Hepatocyte (in vitro differentiated cells): ENCODE measurements around the gene TBX6.

Source experiments
- EZH2 ChIP-seq: fragments of 200-600 bp; sonication (generic); IDR thresholded peaks from 2 replicates; pipeline ENCODE4 v1.6.1; 2016; ENCODE audit warnings: antibody characterized with exemption, mild to moderate bottlenecking, borderline replicate concordance
- EZH2phosphoT487 ChIP-seq: fragments of 200-600 bp; sonication (generic); IDR thresholded peaks from one replicate; pipeline ENCODE4 v1.6.1; 2018; ENCODE audit warnings: antibody characterized with exemption, mild to moderate bottlenecking, low read depth, moderate library complexity; ENCODE audit not compliant: unreplicated experiment, severe bottlenecking
- TF ChIP-seq, protein P1 (sequence below): fragments of 200-600 bp; sonication (generic); IDR thresholded peaks from 2 replicates; pipeline ENCODE4 v1.5.1; 2016; ENCODE audit warnings: antibody characterized with exemption, mild to moderate bottlenecking; ENCODE audit not compliant: poor library complexity

DNA sequence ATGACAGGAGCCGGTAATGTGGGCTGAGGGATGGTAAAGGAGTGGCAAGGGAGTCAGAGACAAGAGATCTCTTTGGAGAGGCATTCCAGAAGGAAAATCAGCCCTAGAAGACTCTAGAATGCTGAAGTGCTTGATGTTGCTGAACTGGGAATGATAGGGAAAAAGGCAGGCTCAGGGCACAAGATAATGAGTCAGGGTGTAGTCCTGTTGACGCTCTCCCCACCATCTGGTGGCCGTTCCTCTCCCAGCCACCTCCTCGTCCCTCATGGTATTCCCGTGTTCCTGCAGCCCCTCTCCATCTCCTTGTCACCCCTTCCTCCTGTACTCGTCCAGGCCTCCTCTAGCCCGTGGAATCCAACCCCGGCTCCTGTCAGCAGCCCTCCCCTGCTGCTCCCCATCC, 37.3 kb downstream of the TBX6 start:
- TF ChIP-seq EZH2: no peak
- TF ChIP-seq, protein P1, sequence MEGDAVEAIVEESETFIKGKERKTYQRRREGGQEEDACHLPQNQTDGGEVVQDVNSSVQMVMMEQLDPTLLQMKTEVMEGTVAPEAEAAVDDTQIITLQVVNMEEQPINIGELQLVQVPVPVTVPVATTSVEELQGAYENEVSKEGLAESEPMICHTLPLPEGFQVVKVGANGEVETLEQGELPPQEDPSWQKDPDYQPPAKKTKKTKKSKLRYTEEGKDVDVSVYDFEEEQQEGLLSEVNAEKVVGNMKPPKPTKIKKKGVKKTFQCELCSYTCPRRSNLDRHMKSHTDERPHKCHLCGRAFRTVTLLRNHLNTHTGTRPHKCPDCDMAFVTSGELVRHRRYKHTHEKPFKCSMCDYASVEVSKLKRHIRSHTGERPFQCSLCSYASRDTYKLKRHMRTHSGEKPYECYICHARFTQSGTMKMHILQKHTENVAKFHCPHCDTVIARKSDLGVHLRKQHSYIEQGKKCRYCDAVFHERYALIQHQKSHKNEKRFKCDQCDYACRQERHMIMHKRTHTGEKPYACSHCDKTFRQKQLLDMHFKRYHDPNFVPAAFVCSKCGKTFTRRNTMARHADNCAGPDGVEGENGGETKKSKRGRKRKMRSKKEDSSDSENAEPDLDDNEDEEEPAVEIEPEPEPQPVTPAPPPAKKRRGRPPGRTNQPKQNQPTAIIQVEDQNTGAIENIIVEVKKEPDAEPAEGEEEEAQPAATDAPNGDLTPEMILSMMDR: no peak
- no peak for TF ChIP-seq EZH2phosphoT487
